GM21529 (cell line): Measurements from ENCODE around the gene SPON2.
A peak's percentile ranks its signal among the peaks of the same experiment; 100 is the strongest.
"Not testable (repeated sequence)": the region's sequence is repeated elsewhere in the genome, so short reads cannot be mapped to it uniquely, and the experiment has no call there.

ENCODE experiments used
- ATAC-seq: cut with Tn5 transposase; IDR thresholded peaks from one replicate; pipeline ENCODE4 v1.9.1; 2021; ENCODE audit not compliant: unreplicated experiment

The SPON2 gene

GRCh38 chr4:1152290-1152689 is 20.1 kb downstream of the SPON2 start:
- no peak for ATAC-seq

DNA sequence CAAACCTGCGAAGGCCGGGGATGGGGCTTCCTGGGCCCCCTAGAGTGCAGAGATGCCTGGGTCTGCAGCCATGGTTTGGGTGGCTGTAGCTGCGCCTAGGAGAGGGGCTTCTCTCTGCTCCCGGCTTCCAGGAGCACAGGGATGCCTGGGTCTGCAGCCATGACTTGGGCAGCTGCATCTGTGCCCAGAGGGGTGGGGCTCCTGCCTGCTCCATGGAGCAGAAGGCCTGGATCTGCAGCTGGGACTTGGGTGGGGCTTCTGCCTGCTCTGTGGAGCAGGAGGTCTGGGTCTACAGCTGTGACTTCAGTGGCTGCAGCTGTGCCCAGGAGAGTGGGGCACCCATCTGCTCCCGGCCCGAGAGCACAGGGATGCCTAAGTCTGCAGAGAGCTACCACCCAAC is 20.8 kb downstream of the SPON2 start:
- no peak for ATAC-seq

GRCh38 chr4:1150875-1151274 is 21.5 kb downstream of the SPON2 start:
- no peak for ATAC-seq

- ATAC-seq = no peak
These were observed 32.5 kb downstream of the SPON2 start for GRCh38 chr4:1139860-1140259.

- no peak for ATAC-seq
These were observed 34.5 kb downstream of the SPON2 start for GRCh38 chr4:1137850-1138249.

DNA sequence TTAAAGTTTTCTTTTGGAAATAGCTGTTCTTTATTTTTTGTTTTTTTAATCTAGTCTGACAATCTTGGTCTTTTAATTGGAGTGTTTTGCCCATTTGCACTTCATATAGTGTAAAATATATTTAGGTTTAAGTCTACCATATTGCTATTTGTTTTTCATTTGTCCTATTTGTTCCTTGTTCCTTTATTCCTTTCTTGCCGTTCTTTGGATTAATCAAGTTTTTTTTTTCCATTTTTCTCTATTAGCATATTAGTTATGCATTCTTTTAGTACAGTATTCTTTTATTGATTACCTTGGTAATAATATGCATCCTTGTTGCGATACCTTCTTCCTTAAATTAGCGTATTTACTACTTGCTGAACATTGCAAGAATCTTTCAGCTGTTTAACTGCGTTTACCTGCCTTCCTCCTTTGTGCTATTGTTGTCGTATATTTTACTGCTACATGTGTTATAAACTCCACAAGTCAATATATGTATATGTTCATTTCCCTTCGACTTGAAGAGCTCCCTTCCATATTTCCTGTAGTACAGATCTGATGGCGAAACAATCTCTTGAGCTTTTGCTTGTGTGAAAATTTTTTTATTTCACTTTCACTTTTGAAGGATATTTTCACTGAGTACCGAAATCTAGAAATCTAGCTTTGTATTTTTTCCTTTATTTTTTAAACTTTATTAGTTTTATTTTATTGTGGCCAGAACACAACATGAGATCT is 35.2 kb downstream of the SPON2 start:
- no peak for ATAC-seq

- no peak for ATAC-seq
These were observed 36.3 kb downstream of the SPON2 start for GRCh38 chr4:1136048-1136447.

- ATAC-seq = no peak
These were observed 39.4 kb downstream of the SPON2 start for GRCh38 chr4:1133033-1133432.

- peak; percentile 84 for ATAC-seq
These were observed 41.8 kb downstream of the SPON2 start for GRCh38 chr4:1130316-1131186.

- no peak for ATAC-seq
These were observed 45.9 kb downstream of the SPON2 start for GRCh38 chr4:1126506-1126905.

GRCh38 chr4:1125466-1125865 is 46.9 kb downstream of the SPON2 start:
- not testable (repeated sequence) for ATAC-seq

GRCh38 chr4:1124818-1125217 is 47.6 kb downstream of the SPON2 start:
- no peak for ATAC-seq

DNA sequence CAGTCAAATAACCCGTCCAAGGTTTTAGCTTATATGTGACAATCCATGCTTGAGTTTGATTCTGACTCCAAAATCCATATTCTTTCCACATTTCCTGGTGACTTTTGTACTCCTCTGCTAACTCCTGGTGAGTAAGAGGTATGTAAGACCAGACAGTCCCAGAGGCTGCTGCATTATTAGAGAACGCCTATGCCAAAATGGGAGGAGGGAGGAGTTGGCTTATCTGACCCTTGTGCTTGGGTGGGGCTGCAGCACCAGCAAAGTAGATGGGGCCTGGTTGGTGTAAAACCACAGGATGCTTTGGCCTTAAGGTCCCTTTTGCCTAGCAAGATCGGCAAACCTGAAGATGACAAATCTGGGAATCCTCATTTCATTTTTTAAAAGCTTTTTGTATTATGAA is 49.9 kb downstream of the SPON2 start:
- ATAC-seq = no peak
